ENCODE data around the gene HOXD8.

HOXD8 gene

DNA sequence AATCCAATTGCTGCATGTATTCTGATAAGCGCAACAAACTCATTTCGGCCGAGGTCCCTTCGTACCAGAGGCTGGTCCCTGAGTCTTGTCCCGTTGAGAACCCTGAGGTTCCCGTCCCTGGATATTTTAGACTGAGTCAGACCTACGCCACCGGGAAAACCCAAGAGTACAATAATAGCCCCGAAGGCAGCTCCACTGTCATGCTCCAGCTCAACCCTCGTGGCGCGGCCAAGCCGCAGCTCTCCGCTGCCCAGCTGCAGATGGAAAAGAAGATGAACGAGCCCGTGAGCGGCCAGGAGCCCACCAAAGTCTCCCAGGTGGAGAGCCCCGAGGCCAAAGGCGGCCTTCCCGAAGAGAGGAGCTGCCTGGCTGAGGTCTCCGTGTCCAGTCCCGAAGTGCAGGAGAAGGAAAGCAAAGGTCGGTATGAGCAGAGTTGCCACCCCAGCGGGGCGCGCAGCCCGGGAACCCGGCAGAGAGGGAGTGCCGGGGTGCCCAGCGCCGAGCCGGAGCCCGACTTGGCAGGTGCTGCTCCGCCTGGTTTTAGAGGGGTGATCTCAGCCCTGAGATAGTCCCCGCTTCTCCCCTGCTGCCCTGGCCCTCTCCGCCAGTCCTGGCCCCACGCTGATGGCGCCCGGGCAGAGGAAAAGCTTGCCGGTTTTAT, 12.2 kb upstream of the HOXD8 start:
- no peak for DNase-seq

- DNase-seq, result no peak
These were observed 11.6 kb upstream of the HOXD8 start for GRCh38 chr2:176117823-176118371.

- peak; percentile 69 for DNase-seq
These were observed 10.7 kb upstream of the HOXD8 start for GRCh38 chr2:176118601-176119339.

GRCh38 chr2:176120364-176121189, 8.9 kb upstream of the HOXD8 start:
- DNase-seq, result no peak

DNA sequence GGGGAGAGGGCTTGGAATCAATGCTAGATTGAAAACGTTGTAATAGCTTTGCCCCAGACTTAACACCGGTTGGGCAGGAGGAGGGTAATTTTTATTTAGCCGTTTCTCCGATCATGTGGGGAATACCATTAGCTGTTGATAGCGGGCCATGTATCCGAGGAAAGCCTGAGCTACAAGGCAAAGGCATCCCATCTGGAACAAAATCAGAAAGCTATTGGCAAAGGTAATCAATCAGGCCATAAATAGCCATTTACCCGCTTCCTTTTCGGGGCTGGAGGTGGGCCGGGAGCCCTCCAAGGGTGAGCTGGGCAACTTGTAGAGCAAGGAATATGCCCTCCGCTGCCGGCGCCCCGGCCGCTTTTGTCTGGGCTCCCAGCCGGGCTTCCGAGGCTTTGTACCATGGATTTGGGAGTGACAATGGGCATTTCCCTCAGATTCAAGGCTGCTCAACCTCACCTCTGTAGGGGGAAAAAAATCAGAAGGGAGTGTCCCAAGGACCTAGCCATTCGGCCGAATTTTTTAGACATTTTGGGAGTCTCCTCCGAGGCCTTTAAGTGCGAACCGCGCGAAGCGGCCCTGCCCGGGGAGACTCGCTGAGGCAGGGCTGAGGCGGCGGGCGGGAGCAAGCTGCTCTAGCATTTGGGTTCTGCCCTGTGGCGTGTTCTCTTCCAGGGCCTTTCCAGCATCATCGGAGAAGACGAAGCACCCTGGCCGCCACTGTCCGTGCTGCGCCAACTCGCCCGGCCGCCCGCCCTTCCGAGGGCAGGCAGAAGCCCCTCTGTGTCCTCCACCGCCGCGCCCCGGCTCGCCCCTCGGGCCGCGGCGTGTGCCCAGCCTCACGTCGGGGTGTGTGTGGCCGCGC, 8.1 kb upstream of the HOXD8 start:
- DNase-seq, result no peak

DNA sequence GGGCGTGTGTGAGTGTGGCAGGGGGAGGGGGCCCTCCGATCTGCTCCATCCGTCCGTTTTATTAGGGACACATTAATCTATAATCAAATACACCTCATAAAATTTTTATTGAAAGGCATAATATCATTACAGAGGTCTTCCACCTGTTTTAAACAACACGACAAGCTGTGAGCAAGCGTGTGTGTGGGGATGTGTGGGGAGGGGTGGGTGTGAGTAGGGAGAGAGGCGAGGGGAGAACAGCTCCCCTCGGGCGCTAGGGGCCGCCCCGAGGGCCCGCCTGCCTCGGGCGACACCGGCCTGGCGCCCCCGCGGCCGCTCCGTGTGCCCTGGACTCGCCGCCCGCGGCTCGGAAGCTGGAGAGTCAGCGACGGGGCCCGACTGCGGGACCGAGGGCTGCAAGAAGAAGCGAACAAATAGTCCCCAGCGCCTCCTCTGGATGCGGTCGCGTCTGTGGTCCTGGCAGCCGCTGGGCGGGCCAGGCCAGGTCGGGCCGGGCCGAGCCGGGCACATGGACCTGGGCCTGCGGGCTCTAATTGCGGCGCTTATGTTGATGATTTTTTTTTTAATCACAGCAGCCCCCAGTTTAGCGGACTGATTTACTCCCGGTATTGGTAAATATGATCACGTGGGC, 7.3 kb upstream of the HOXD8 start:
- peak; percentile 34 for DNase-seq

- no peak for DNase-seq
These were observed 6.7 kb upstream of the HOXD8 start, which contains the start of gene HOXD9 for GRCh38 chr2:176122683-176123410. TSS of gene HOXD9 (plus strand) at chr2:176122719. CDS start at chr2:176122769, 50 bp downstream.

- DNase-seq, result no peak
These were observed 5.9 kb upstream of the HOXD8 start for GRCh38 chr2:176123411-176124109.

- no peak for DNase-seq
These were observed 5.2 kb upstream of the HOXD8 start for GRCh38 chr2:176124110-176124946.

DNA sequence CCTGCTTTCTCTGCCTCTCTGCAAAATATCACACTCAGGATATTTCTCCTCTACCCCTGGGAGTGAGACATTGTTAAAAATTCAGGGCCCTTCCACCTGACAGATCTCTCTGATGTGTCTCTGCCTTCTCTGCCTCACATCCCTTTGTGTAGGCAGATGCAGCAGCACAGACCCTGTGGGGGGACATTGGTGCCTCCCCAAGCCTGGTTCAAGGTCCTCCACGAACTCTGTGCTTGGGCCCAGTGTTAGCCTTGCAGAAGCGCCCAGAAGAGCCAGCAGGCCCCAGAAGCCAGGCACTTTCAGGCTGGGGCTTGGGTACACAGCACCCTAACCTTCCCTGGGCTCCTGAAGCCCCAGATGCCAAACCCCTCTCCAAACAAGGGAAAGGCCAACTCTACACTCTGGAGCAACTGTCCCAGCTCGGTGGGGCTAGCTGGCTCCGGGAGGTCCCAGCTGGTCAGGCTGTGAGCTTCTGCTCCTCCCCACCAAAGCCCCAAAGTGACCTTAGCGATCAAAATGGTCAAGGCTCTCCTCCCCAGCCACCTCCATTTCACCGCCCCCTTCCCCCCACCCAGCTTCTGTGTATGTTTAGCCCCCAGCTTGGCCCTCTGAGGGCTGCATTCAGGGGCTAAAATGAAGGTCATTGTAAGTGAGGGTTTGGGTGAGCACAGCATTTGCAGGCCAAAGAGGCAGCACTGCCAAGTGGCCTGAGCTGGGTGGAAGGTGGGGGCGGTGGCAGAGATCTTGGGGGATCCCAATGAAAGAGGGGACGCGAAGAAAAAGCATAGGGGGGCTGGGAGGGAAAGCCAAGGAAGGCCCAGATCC, 4.3 kb upstream of the HOXD8 start:
- DNase-seq, result no peak

GRCh38 chr2:176125772-176126054, 3.8 kb upstream of the HOXD8 start:
- DNase-seq, result no peak

DNA sequence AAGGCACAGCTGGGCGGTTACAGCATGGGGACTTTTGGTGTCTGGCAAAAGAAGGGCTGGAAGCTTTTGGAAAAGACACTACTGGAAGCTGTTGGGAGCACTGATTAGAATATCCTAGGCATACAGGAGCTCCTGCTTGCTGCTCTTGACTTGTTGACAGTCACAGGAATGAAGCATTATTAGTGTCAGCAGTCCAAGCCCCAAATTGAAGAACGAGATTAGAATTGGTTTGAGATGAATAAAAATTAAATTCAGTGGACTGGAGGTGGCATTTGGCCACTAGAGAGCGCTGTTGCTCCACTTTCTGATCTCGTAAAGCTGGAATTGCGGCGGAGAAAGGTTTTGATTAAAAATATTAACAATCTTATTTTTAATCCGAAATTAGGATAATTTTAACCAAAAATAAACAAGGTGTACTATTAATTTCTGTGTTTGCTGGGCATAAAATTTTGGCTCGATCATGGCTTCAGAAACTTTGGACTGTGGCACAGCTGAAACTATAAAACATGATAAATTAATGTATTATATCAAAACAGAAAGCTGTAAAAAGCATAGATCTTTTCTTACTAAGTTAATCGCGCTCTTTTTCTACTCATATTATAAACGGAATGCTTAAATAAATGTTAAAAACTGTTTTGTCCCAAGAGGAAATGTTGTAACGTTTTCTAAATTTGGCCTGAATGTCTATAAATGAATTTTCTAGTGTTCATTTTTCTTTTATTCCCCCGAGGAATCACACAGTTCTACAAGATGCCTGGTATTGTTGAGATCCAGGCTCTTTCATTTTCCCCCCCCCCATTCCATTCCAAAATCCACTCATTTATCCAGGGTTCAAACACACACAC, 2.4 kb upstream of the HOXD8 start:
- peak; percentile 18 for DNase-seq

GRCh38 chr2:176127774-176128072, 1.8 kb upstream of the HOXD8 start:
- DNase-seq, result no peak

DNA sequence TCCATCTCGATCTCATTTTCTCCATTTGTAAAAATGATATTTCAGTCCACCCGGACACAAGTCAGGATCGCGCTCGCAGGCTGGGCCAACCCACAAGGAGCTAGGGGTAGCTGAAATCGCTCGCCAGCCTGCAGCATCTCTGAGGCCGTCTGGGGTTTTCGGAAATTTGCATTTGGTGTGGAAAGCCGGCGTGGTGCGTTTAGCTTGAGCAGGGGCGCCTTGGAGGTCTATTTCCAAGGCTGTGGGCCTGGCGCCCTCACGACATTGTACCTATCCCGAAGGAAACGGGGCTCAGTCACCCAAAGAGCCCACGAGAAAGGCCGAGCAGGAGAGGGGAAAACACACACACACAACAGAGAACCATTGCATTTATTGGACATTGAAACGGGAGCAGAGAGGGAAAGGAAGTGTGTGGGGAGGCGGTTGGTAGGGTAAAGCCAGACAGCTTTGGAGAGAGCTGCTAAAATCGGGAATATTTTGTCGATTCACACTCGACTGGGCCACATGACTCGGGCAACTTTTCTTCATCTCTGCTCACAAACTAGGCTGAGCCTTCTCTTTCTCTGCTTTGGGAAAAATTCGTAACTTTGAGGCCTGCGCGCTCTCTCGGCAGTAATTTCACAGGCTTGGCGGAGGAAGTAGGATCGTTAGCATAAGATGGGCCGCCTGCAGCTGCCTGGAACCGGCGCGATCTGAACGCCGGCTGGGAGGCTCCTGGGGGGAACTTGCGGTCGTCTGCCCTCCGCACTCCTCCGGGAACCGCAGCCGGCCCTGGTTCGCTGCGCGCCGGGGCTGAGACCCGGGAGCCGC, 1.1 kb upstream of the HOXD8 start:
- DNase-seq, result no peak

- no peak for DNase-seq
These were observed 275 bp downstream of the HOXD8 start for GRCh38 chr2:176129813-176130146.

GRCh38 chr2:176130147-176130956, 847 bp downstream of the HOXD8 start:
- DNase-seq, result peak; percentile 35

Measured in DMS79 (cell line).